Right cardiac atrium (tissue), 5 donors: Measurements from ENCODE around the gene TBX15. TPM values are rescaled to one million over a fixed set of nuclear protein-coding genes. Genes with fewer than 3 reads are reported as not detected.
A peak's percentile ranks its signal among the peaks of the same experiment; 100 is the strongest.

ENCODE experiments used
- ATAC-seq, 2 donors: fragments of 200-7000 bp; cut with Tn5 transposase; one replicate each; pipeline versions ENCODE4 v1.8.0 to v1.9.1; 2020; ENCODE audit warnings: moderate library complexity in 2 of 2, mild to moderate bottlenecking in 1 of 2
- DNase-seq, 3 donors: peaks; one replicate each; pipeline ENCODE4 v3.0.0-alpha.2; 2020
- H3K27ac ChIP-seq: one replicate; pipeline ENCODE4 v1.5.1; 2013; ENCODE audit warnings: mild to moderate bottlenecking, low read length, control low read depth, moderate library complexity
- H3K27me3 ChIP-seq: one replicate; pipeline ENCODE4 v1.6.1; 2013; ENCODE audit not compliant: control insufficient read depth, insufficient read depth
- H3K4me1 ChIP-seq: one replicate; pipeline ENCODE4 v1.6.1; 2013; ENCODE audit warnings: low read length; ENCODE audit not compliant: control insufficient read depth, insufficient read depth
- H3K4me3 ChIP-seq: one replicate; pipeline ENCODE4 v1.5.1; 2013; ENCODE audit warnings: low read length, control low read depth
- H3K9me3 ChIP-seq: one replicate; pipeline ENCODE4 v1.6.1; 2013; ENCODE audit warnings: low read length; ENCODE audit not compliant: control insufficient read depth
- whole genome bisulfite sequencing: extraction: QIAGEN DNeasy Blood & Tissue Kit; methylation state at CpG from one replicate; pipeline ENCODE4 v1.1.7; 2013; 5-methylcytosine and 5-hydroxymethylcytosine counted together
- intact Hi-C, 4 donors: fragments of 100-400 bp; cut with DNase I; formaldehyde crosslinking; loops; one replicate each; pipeline versions ENCODE4 v1.11.0 to v1.14.0; 2022 to 2023
- polyA plus RNA-seq: library from polyadenylated mRNA; stranded (reverse); fragments of 200-250 nt; gene quantifications from one replicate; pipeline ENCODE4 v1.2.3, GENCODE V29; 2013
- total RNA-seq, 4 donors: library from RNA; stranded (reverse); fragmentation: NEBNext Ultra II Directional; extraction: Animal tissue kit (Norgen Biotek cat#: 25700); gene quantifications; one replicate each; pipeline ENCODE4 v1.2.1, GENCODE V29; 2021
- donor health status: healthy with polysubstance abuse.
- donor health status: DM: no; HTN: yes; CAD: no.
- donor health status: DM: no; HTN: no; CAD: no.
- donor health status: DM: no; HTN: yes; CAD: no; lungs with severe emphysema.
- donor health status: DM: yes; HTN: yes; CAD: no.

The TBX15 gene
- total and polyA plus RNA-seq, 5 donors, result 1.1 to 4.4 (median 2.3) TPM

GRCh38 chr1:118868387-118868786, 119.8 kb downstream of the TBX15 start:
- Histone ChIP-seq H3K4me1 (no peaks in the 10 kb centered on the region), H3K9me3 (no peaks in the 10 kb centered on the region), H3K4me3 (no peak overlapping the region), H3K27ac (no peak overlapping the region), H3K27me3 (no peaks in the 10 kb centered on the region)
- intact Hi-C loops, result no loop called here
- ATAC-seq (no peak), DNase-seq (no peak)
- 80% methylated on average over 2 of the region's 2 CpGs for WGBS

GRCh38 chr1:118866330-118866729, 121.8 kb downstream of the TBX15 start:
- 81% methylated on average over 6 of the region's 6 CpGs for WGBS
- Histone ChIP-seq H3K27ac (no peak overlapping the region), H3K4me3 (no peak overlapping the region), H3K4me1 (no peaks in the 10 kb centered on the region), H3K9me3 (no peaks in the 10 kb centered on the region), H3K27me3 (no peaks in the 10 kb centered on the region)
- ATAC-seq, result no peak
- intact Hi-C loops, result no loop called here
- no peak for DNase-seq

- no peaks in the 10 kb centered on the region for H3K9me3 ChIP-seq
- 76% methylated on average over 3 of the region's 3 CpGs for WGBS
- H3K4me1 ChIP-seq, result no peaks in the 10 kb centered on the region
- intact Hi-C loops, result no loop called here
- no peaks in the 10 kb centered on the region for H3K27me3 ChIP-seq
- ATAC-seq, result no peak
- no peak overlapping the region for H3K4me3 ChIP-seq
- DNase-seq, result no peak
- no peak overlapping the region for H3K27ac ChIP-seq
Observed at GRCh38 chr1:118863688-118864087, 124.5 kb downstream of the TBX15 start.

GRCh38 chr1:118862755-118863154, 125.4 kb downstream of the TBX15 start:
- WGBS, result 64% methylated on average over 2 of the region's 2 CpGs
- no peaks in the 10 kb centered on the region for H3K9me3 ChIP-seq

GRCh38 chr1:118861216-118861615, 126.9 kb downstream of the TBX15 start:
- intact Hi-C loops, result no loop called here
- no peaks in the 10 kb centered on the region for H3K27me3 ChIP-seq
- H3K27ac ChIP-seq, result no peak overlapping the region
- H3K9me3 ChIP-seq, result no peaks in the 10 kb centered on the region
- DNase-seq (no peak), ATAC-seq (no peak)
- no peaks in the 10 kb centered on the region for H3K4me1 ChIP-seq
- no peak overlapping the region for H3K4me3 ChIP-seq

More at GRCh38 chr1:118862755-118863154, 125.4 kb downstream of the TBX15 start:
- intact Hi-C loops, result no loop called here
- Histone ChIP-seq H3K27ac (no peak overlapping the region), H3K4me3 (no peak overlapping the region), H3K4me1 (no peaks in the 10 kb centered on the region), H3K27me3 (no peaks in the 10 kb centered on the region)
- DNase-seq (no peak), ATAC-seq (no peak)

GRCh38 chr1:118859999-118860398, 128.1 kb downstream of the TBX15 start:
- H3K27ac ChIP-seq, result no peak overlapping the region
- H3K9me3 ChIP-seq, result no peaks in the 10 kb centered on the region
- WGBS, result 52% methylated on average over 3 of the region's 3 CpGs
- H3K4me3 ChIP-seq, result no peak overlapping the region
- DNase-seq, result no peak
- H3K4me1 ChIP-seq, result no peaks in the 10 kb centered on the region
- H3K27me3 ChIP-seq, result no peaks in the 10 kb centered on the region
- ATAC-seq, result no peak
- intact Hi-C loops, result no loop called here

GRCh38 chr1:118846443-118846842, 141.7 kb downstream of the TBX15 start:
- no peaks in the 10 kb centered on the region for H3K9me3 ChIP-seq
- WGBS, result 71% methylated on average over 2 of the region's 2 CpGs
- DNase-seq, result no peak
- intact Hi-C loops, result no loop called here
- no peaks in the 10 kb centered on the region for H3K27me3 ChIP-seq
- no peak overlapping the region for H3K4me3 ChIP-seq
- no peak overlapping the region for H3K27ac ChIP-seq
- H3K4me1 ChIP-seq, result no peaks in the 10 kb centered on the region
- ATAC-seq, result no peak

- no peak for ATAC-seq
- intact Hi-C loops, result no loop called here
- 59% methylated on average over 14 of the region's 14 CpGs for WGBS
Observed at GRCh38 chr1:118842452-118843201, 145.5 kb downstream of the TBX15 start.

GRCh38 chr1:118841521-118841920, 146.6 kb downstream of the TBX15 start:
- intact Hi-C loops, result no loop called here
- Histone ChIP-seq H3K4me3 (no peak overlapping the region), H3K9me3 (no peaks in the 10 kb centered on the region), H3K27me3 (no peaks in the 10 kb centered on the region), H3K27ac (no peak overlapping the region), H3K4me1 (no peaks in the 10 kb centered on the region)
- ATAC-seq, result no peak
- no peak for DNase-seq

More at GRCh38 chr1:118842452-118843201, 145.5 kb downstream of the TBX15 start:
- Histone ChIP-seq H3K4me1 (no peaks in the 10 kb centered on the region), H3K9me3 (no peaks in the 10 kb centered on the region), H3K27ac (no peak overlapping the region), H3K4me3 (no peak overlapping the region), H3K27me3 (no peaks in the 10 kb centered on the region)
- peak in 1 of 3 donors; percentile 36 for DNase-seq

Other genes starting within 250 kb of the TBX15 start
- 10 to 100 TPM in 3 of 4 donors, 1 to 10 TPM in 1; 9.9 to 12.8 (median 11.1) TPM for gene WARS2, start 152.3 kb upstream of the TBX15 start, total RNA-seq
- gene WARS2, start 152.3 kb upstream of the TBX15 start, polyA plus RNA-seq, result 5.2 TPM